GM18498 (cell line): ENCODE data around the gene TTF2.
"Not testable (repeated sequence)": the region's sequence is repeated elsewhere in the genome, so short reads cannot be mapped to it uniquely, and the experiment has no call there.

ENCODE experiments used
- ATAC-seq: cut with Tn5 transposase; IDR thresholded peaks from one replicate; pipeline ENCODE4 v1.9.1; 2021; ENCODE audit warnings: mild to moderate bottlenecking, moderate library complexity; ENCODE audit not compliant: unreplicated experiment

The TTF2 gene

GRCh38 chr1:117147856-117148588 is 87.9 kb downstream of the TTF2 start:
- no peak for ATAC-seq

- ATAC-seq: no peak
Observed at GRCh38 chr1:117150316-117150715, 90.2 kb downstream of the TTF2 start.

- ATAC-seq: not testable (repeated sequence)
Observed at GRCh38 chr1:117151305-117151704, 91.2 kb downstream of the TTF2 start.
